GM19438 (cell line): Measurements from ENCODE around the gene TMIE.
"Not testable (repeated sequence)": the region's sequence is repeated elsewhere in the genome, so short reads cannot be mapped to it uniquely, and the experiment has no call there.

Experiments
- ATAC-seq: cut with Tn5 transposase; IDR thresholded peaks from one replicate; pipeline ENCODE4 v1.9.1; 2021; ENCODE audit warnings: low read depth; ENCODE audit not compliant: unreplicated experiment

Gene TMIE

GRCh38 chr3:46682974-46683373, 18.2 kb upstream of the TMIE start:
- ATAC-seq, result no peak

GRCh38 chr3:46684891-46685290, 16.3 kb upstream of the TMIE start:
- ATAC-seq, result no peak

GRCh38 chr3:46685446-46685845, 15.7 kb upstream of the TMIE start:
- ATAC-seq, result no peak

GRCh38 chr3:46690798-46691197, 10.4 kb upstream of the TMIE start:
- ATAC-seq, result no peak

DNA sequence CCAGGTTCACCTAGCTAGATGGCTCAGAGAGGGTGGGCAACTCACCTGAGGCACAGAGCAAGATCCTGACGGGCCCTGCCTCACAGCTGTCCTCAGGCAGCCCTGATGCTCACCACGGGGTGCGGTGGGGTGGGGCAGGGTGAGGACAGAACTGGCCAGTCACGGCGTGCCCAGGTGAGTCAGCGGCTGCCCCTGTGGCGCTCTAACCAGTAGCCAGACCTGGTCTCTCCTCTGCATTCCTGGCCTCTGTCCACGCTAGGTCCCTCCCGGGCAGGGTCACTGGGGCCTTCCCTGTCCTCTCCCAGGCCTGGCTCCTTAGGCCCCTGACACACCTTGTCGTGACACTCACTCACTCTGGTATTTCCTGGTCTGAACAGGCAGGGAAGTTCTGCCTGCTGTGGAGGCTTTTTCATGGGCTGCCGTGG, 8.6 kb upstream of the TMIE start:
- ATAC-seq, result no peak

GRCh38 chr3:46693038-46693891, 7.9 kb upstream of the TMIE start, which contains the start of gene ALS2CL:
ALS2CL (minus strand) TSS chr3:46693679; CDS start chr3:46689440, 4,239 bp downstream.
- ATAC-seq, result no peak

DNA sequence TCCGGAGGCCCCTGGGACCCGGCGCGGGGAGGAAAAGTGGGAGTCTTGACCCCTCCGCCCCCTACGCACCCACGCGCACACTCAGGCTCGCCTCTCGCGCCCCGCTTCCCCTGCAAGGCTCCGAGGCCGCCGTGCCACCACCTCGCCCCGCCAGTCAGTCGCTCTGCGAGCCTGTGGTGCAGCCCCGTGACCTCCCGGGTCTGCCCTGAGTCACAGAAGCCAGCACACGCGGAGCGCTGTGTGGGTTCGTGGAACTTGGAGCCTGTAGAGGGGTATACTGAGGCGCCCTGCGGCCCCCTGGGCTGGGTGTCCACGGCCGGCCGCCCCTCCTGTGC, 7.3 kb upstream of the TMIE start:
- ATAC-seq, result no peak

GRCh38 chr3:46694520-46694919, 6.7 kb upstream of the TMIE start:
- no peak for ATAC-seq

DNA sequence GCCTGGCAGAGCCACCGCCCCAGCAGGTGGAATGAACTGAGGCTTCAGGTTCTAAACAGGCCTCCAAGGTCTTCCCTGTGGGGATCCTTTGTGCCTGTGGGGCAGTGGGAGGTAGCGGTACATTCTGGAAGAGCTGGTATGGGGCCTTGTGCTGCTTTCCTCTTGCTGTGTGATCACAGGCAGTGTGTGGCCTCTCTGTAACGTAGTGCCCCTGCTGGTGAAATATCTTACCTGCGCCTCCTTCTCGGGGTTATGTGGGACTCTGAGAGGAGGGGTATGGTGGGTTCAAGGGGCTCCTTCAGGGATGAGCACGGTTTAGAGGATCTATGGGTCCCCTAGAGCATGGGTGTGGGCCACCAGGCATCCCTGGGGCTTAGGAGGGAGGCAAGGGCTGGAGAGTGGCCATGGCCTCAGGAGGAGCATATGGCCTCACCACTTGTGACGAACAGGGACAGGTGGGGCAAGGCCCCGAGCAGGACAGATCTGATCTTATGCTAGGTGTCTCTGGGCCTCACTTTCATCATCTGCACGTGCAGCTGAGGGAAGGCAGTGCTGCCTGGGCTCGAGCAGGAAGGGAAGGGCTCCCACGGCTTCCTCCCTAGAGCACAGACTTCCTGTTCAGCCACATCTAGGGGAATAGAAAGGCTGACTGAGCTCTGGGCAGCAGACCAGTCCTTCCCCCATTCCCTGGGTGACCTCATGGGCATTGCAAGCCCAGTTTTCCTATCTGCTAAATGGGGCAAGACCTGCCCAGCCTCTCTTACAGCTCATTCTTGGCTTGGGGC, 5.8 kb upstream of the TMIE start:
- no peak for ATAC-seq

GRCh38 chr3:46695962-46696894, 5.0 kb upstream of the TMIE start:
- no peak for ATAC-seq

DNA sequence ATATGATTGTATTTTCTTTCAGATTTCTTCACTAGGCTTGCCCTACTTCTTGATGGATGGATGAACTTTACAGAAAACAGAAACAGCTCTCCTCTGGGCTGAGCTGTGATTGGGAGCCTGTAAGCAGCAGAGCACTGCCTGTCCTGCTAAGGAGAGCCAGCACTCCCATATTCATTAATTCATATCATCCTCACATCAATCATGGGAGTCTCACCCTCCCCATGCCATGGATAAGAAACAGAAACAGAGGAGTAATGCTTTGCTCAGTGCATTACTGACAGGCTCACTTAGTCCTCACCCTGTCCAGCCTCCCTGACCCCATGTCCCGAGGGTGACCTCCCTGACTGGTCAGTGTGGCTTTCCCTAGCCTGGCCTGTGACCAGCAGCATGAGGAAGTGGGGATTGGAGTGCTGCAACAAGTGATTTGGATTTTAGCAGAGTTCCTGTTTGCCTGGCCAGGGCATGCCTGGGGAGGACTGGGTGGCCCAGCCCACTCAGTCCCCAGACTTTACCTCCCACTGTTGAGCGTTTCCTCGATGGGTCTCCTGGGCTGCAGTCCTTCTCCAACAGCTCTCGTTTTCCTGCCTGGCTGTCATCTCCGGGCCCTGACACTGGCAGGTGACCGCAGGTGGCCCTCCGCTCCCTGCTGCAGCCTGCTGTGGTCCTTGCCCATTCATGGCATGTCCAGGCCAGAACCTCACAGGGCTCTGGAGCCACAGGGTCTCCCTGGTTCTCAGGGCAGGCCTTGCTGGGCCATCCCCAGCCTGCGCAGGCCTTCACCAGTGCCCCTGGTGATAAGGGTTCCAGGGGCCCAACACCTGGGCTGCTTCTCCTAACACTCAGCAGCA, 1.3 kb upstream of the TMIE start:
- ATAC-seq, result no peak

DNA sequence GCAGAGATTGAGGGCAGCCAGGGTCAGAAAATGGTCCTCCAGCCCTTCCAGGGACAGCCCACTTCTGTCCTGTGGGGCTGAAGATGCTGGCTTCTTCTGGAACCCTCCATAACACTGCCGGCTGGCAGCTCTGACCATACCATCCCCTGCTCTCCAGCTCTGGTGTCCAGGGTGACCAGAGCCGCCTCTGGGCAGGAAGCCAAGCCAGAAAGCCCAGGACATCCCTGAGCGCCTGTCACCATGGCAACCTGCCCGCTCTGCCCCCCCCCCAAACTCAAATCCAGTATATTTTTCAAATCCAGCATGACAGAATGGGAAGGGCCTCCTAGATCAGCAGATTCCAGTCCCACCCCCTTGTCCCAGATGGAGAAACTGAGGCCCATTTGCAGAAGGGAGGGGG, 420 bp upstream of the TMIE start:
- no peak for ATAC-seq

GRCh38 chr3:46702246-46703012, 1.2 kb downstream of the TMIE start:
- ATAC-seq, result no peak

- no peak for ATAC-seq
Observed at GRCh38 chr3:46703013-46703520, 1.9 kb downstream of the TMIE start.

- not testable (repeated sequence) for ATAC-seq
Observed at GRCh38 chr3:46704346-46704745, 3.2 kb downstream of the TMIE start.

DNA sequence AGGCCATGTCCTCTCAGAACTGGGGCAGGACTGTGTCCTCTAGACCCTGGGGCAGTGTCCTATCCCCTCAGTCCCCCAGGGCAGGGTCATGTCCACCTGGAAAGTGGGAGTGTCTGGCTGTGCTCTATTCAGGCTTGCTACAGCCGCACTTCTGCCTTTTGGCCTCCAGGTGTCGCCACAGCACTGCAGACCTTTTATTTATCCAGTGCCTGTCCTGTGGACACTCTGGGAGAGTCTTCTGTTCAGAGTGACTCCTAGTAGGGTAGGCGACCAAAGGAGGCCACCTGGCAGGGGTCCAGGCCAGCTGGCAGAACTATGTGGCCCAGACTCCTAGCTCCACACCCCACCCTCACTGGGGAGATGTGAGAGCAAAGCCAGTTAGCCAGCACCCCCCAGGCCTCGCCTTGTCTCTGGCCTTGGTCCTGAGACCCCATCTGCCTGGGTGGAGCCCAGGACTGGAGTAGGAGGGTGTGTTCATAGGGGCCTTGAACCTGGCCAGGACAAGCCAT, 3.9 kb downstream of the TMIE start:
- no peak for ATAC-seq

DNA sequence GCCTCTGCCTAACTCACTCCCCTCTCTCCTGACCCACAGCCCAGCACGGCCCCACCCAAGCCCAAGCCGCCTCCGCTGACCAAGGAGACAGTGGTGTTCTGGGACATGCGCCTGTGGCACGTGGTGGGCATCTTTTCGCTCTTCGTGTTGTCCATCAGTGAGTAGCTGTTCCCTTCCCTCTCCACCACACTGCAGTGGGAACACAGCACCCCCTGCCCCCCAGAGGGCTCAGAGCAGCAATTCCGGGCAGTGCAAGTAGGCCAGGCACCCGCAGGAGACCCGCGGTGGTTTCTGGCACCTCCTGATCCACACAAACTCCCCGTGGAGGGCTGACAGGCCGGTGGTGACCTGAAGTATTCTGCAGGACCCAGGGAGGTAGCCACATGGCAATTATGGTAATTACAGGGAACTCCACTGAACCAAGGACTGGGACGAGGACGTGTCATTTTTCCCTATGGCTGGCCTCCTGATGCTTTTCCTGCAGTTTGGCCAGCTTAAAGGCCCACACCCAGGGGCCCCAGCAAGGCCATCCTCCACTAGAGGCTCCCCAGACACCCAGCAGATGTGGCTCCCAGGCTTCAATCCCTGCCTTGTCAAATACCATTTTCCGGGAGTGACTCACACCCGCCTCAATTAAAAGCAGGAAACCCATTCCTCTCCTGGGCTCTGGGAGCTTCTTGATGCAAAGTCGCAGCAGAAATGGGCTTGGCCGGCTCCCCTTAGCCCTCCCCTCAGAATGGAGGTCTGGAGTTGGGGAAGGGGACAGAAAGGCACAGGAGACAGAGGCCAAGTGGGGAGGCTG, 4.8 kb downstream of the TMIE start:
- no peak for ATAC-seq
